ENCODE results near the gene NFATC1. TPM values are rescaled to one million over a fixed set of nuclear protein-coding genes. Genes with fewer than 3 reads are reported as not detected.

The NFATC1 gene
- total RNA-seq, 2 donors from 2014 or later, result 19.0 to 20.2 TPM

- H3K27me3 ChIP-seq, result no peaks in the 10 kb centered on the region
- peaks cover 2% of the 10 kb centered on the region for H3K36me3 ChIP-seq
- no peak overlapping the region for H3K27ac ChIP-seq
- H3K9me3 ChIP-seq, result no peaks in the 10 kb centered on the region
- TF ChIP-seq CTCF (IDR thresholded peaks at IDR 0.05), result no peak
- peak; percentile 55 for DNase-seq (ENCODE audit: low spot score)
- no peak overlapping the region for H3K4me3 ChIP-seq
- peaks cover 0 to 28% of the 10 kb centered on the region in 2 donors for H3K4me1 ChIP-seq
Observed at GRCh38 chr18:79522451-79523205, 126.9 kb downstream of the NFATC1 start.

DNA sequence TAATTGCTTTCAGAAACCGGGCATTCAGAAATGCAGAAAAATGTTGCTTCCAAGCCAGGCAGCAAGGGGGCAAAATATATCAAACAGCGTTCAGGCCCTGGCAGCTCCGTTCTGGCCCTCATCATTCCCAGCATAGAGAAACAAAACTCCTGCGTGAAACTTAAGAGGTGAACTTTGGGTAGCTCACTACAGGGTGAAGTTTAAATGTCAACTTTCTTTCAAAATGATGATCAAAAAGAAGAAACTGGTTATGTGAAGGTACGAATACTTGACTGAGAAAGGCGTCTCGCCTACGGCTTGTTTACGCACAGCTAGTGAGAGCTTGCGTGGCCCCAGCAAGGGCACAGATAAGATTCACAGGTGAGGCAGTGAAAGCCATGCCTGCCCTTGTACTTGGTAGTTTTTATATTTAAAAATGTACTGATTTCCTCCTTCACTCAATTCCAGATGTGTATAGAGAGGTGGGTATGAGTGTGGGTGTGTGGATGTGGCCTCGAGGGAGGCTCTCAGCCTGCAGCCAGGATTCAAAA lies 127.5 kb downstream of the NFATC1 start:
- H3K4me3 ChIP-seq, result no peak overlapping the region
- peaks cover 0 to 28% of the 10 kb centered on the region in 2 donors for H3K4me1 ChIP-seq
- no peak for TF ChIP-seq CTCF (IDR thresholded peaks at IDR 0.05)
- no peaks in the 10 kb centered on the region for H3K27me3 ChIP-seq
- peak; percentile 42 for DNase-seq (ENCODE audit: low spot score)
- H3K36me3 ChIP-seq, result peaks cover 8% of the 10 kb centered on the region
- H3K27ac ChIP-seq, result no peak overlapping the region
- no peaks in the 10 kb centered on the region for H3K9me3 ChIP-seq

GRCh38 chr18:79523736-79524180 lies 128.0 kb downstream of the NFATC1 start:
- Histone ChIP-seq H3K36me3 (peaks cover 8% of the 10 kb centered on the region), H3K27me3 (no peaks in the 10 kb centered on the region), H3K4me3 (no peak overlapping the region), H3K27ac (no peak overlapping the region), H3K4me1 (peaks cover 0 to 28% of the 10 kb centered on the region in 2 donors), H3K9me3 (no peaks in the 10 kb centered on the region)
- TF ChIP-seq CTCF (IDR thresholded peaks at IDR 0.05), result no peak
- DNase-seq (ENCODE audit: low spot score), result peak; percentile 57

- Histone ChIP-seq H3K4me3 (no peak overlapping the region), H3K36me3 (peaks cover 8% of the 10 kb centered on the region), H3K4me1 (peaks cover 0 to 26% of the 10 kb centered on the region in 2 donors), H3K9me3 (no peaks in the 10 kb centered on the region), H3K27me3 (no peaks in the 10 kb centered on the region), H3K27ac (no peak overlapping the region)
- TF ChIP-seq CTCF (IDR thresholded peaks at IDR 0.05), result no peak
- peak; percentile 53 for DNase-seq (ENCODE audit: low spot score)
Observed at GRCh38 chr18:79524181-79525078, 128.7 kb downstream of the NFATC1 start.

- H3K27ac ChIP-seq, result peak overlapping the region in 1 of 2 donors; percentile 42
- H3K9me3 ChIP-seq, result no peaks in the 10 kb centered on the region
- DNase-seq (ENCODE audit: low spot score), result peak; percentile 70
Observed at GRCh38 chr18:79525556-79526467, 130.1 kb downstream of the NFATC1 start.

More at GRCh38 chr18:79525556-79526467, 130.1 kb downstream of the NFATC1 start:
- Histone ChIP-seq H3K27me3 (no peaks in the 10 kb centered on the region), H3K4me3 (no peak overlapping the region), H3K36me3 (peaks cover 8% of the 10 kb centered on the region), H3K4me1 (peaks cover 0 to 17% of the 10 kb centered on the region in 2 donors)
- no peak for TF ChIP-seq CTCF (IDR thresholded peaks at IDR 0.05)
